ENCODE results near the gene CLPSL2. TPM values are rescaled to one million over a fixed set of nuclear protein-coding genes. Genes with fewer than 3 reads are reported as not detected.
A peak's percentile ranks its signal among the peaks of the same experiment; 100 is the strongest.

The CLPSL2 gene
- total and polyA plus RNA-seq, 10 of the 15 experiments (the other 5 are each of a cell fraction or from before 2014, with no cell fraction given): 0.32 to 1.3 TPM; not detected in 8

DNA sequence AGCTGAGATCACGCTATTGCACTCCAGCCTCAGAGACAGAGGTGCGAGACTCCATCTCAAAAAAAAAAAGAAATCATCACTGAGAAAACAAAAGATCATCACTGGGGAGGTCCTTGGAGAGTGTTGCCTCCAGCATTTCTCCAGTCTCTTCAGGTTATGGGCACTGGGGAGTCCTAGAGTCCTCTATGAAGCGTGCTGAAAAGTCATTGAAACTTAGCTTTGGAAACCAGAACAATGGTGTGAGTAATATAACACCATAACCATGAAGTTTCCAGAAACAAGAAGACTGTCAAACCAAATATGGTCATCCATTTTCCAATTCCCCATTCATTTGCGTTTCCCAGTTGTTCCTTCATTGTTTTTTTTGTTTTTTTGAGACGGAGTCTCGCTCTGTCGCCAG is 25.8 kb upstream of the CLPSL2 start:
- Histone ChIP-seq H2AFZ (ENCODE audit: control insufficient read depth, low read depth, low read length) (no peak overlapping the region), H3K4me1 (ENCODE audit: control insufficient read depth, insufficient read depth, low read length) (no peaks in the 10 kb centered on the region), H3K79me2 (ENCODE audit: control insufficient read depth, insufficient read depth, low read length) (no peaks in the 10 kb centered on the region), H3K36me3 (ENCODE audit: control insufficient read depth in 2 of 2, insufficient read depth in 2 of 2, low read length in 1 of 2) (no peaks in the 10 kb centered on the region), H3K27ac (ENCODE audit: control insufficient read depth, insufficient read depth) (no peak overlapping the region), H3K9ac (ENCODE audit: control insufficient read depth, insufficient read depth, low read length) (no peak overlapping the region), H3K9me3 (replicated peaks; ENCODE audit: control insufficient read depth, insufficient read depth, low read length) (peaks cover 2% of the 10 kb centered on the region; the same call in 2 of the 3 replicates), H3K27me3 (replicated peaks in 1 of 2; ENCODE audit: control insufficient read depth in 2 of 2, insufficient read depth in 2 of 2, low read length in 1 of 2) (no peaks in the 10 kb centered on the region), H4K20me1 (ENCODE audit: control insufficient read depth, insufficient read depth) (no peaks in the 10 kb centered on the region), H3K4me2 (ENCODE audit: control insufficient read depth, insufficient read depth) (no peak overlapping the region), H3K4me3 (no peak overlapping the region)
- in situ Hi-C loops (cut with MboI): no loop called here
- ATAC-seq (no peak), DNase-seq (ENCODE audit: low read depth, low spot score) (no peak), FAIRE-seq (no peak)
- RAD21 ChIA-PET (ENCODE audit: unreplicated experiment): no interaction called here
- TF ChIP-seq SRF (IDR thresholded peaks at IDR 0.05; ENCODE audit: low read depth in 2 of 2, low read length in 2 of 2) (0 out of 4 replicates have a peak, but pooled peaks of 1 of the 2 experiments have one; percentile 57), NR2F1 (conservative IDR thresholded peaks at IDR 0.05) (no peak)
- 59% methylated on average over 7 of the region's 7 CpGs for WGBS (ENCODE audit: insufficient coverage, insufficient replicate concordance, low lambda C conversion rate, missing lambda C conversion rate)
- intact Hi-C loops (cut with micrococcal nuclease; ENCODE audit: unreplicated experiment): no loop called here
- CTCF ChIA-PET: interaction anchor here (1.0 kb wide), 1 partner anchor 9 kb away, joined by 4 read pairs; no protein-coding TSS in a partner anchor
- no TSS peak for BruUV-seq (replicated peaks)
- POLR2A ChIA-PET: no interaction called here
- SMC1A ChIA-PET (ENCODE audit: uncharacterized antibody, unreplicated experiment): interaction anchor here (1.1 kb wide), 1 partner anchor 10 kb away, joined by 3 read pairs; no protein-coding TSS in a partner anchor

DNA sequence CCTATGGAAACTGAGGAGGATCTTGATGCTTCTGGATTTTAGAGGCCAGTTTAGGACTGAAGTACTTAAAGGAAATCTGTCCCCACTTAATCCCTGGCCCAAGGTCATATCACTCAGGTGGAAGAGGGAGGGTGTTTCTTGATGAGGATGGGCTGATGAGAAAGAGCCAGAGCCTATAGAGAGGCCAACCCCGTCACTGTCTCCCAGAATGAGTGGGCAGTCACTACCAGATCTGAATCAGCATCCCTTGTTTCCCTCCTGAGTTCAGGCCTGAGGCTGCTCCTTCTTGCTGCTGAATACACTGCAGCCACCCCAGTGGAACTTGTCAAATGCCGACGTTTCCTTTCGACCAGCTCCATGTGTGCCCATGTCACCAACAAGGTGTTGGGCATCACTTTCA is 24.8 kb upstream of the CLPSL2 start:
- DNase-seq (ENCODE audit: low read depth, low spot score) (no peak), ATAC-seq (peak; percentile 49; the same call in 1 of the 3 replicates), FAIRE-seq (no peak)
- RAD21 ChIA-PET (ENCODE audit: unreplicated experiment): no interaction called here
- in situ Hi-C loops (cut with MboI): no loop called here
- Histone ChIP-seq H3K27me3 (replicated peaks in 1 of 2; ENCODE audit: control insufficient read depth in 2 of 2, insufficient read depth in 2 of 2, low read length in 1 of 2) (no peaks in the 10 kb centered on the region), H3K9me3 (replicated peaks; ENCODE audit: control insufficient read depth, insufficient read depth, low read length) (peaks cover 2% of the 10 kb centered on the region; the same call in 2 of the 3 replicates), H3K4me3 (no peak overlapping the region), H3K4me1 (ENCODE audit: control insufficient read depth, insufficient read depth, low read length) (no peaks in the 10 kb centered on the region), H2AFZ (ENCODE audit: control insufficient read depth, low read depth, low read length) (no peak overlapping the region), H3K9ac (ENCODE audit: control insufficient read depth, insufficient read depth, low read length) (no peak overlapping the region), H4K20me1 (ENCODE audit: control insufficient read depth, insufficient read depth) (no peaks in the 10 kb centered on the region), H3K36me3 (ENCODE audit: control insufficient read depth in 2 of 2, insufficient read depth in 2 of 2, low read length in 1 of 2) (no peaks in the 10 kb centered on the region), H3K4me2 (ENCODE audit: control insufficient read depth, insufficient read depth) (no peak overlapping the region), H3K27ac (ENCODE audit: control insufficient read depth, insufficient read depth) (no peak overlapping the region), H3K79me2 (ENCODE audit: control insufficient read depth, insufficient read depth, low read length) (no peaks in the 10 kb centered on the region)
- WGBS (ENCODE audit: insufficient coverage, insufficient replicate concordance, low lambda C conversion rate, missing lambda C conversion rate): 31% methylated on average over 4 of the region's 4 CpGs
- SMC1A ChIA-PET (ENCODE audit: uncharacterized antibody, unreplicated experiment): no interaction called here
- intact Hi-C loops (cut with micrococcal nuclease; ENCODE audit: unreplicated experiment): no loop called here
- no TSS peak for BruUV-seq (replicated peaks)
- POLR2A ChIA-PET: no interaction called here
- no peak for TF ChIP-seq MYC (IDR thresholded peaks at IDR 0.05; ENCODE audit: insufficient read depth, insufficient read length, insufficient replicate concordance, low read length, severe bottlenecking)
- no peak for TF ChIP-seq RB1 (IDR thresholded peaks at IDR 0.05; ENCODE audit: borderline replicate concordance)
- TF ChIP-seq ATF7 (IDR thresholded peaks at IDR 0.05; ENCODE audit: low read depth): no peak
- no peak for TF ChIP-seq USF1 (IDR thresholded peaks at IDR 0.05; ENCODE audit: borderline replicate concordance, extremely low read length, insufficient read depth, low read depth, low read length)
- no peak for TF ChIP-seq MXI1 (IDR thresholded peaks at IDR 0.05; ENCODE audit: low read depth, low read length)
- no peak for TF ChIP-seq SIX5 (IDR thresholded peaks at IDR 0.05; ENCODE audit: low read depth, low read length, severe bottlenecking)
- TF ChIP-seq BCL11A (IDR thresholded peaks at IDR 0.05; ENCODE audit: low read depth, low read length): no peak
- TF ChIP-seq JUNB (IDR thresholded peaks at IDR 0.05): no peak
- TF ChIP-seq ZNF622 (IDR thresholded peaks at IDR 0.05): no peak
- TF ChIP-seq STAT3 (IDR thresholded peaks at IDR 0.05; ENCODE audit: low read depth, low read length): no peak
- no peak for TF ChIP-seq MEF2A (IDR thresholded peaks at IDR 0.05; ENCODE audit: insufficient read depth, low read depth, low read length)
- no peak for TF ChIP-seq ZNF207 (IDR thresholded peaks at IDR 0.05; ENCODE audit: borderline replicate concordance)
- TF ChIP-seq BACH1 (IDR thresholded peaks at IDR 0.05; ENCODE audit: borderline replicate concordance): no peak
- TF ChIP-seq LARP7 (IDR thresholded peaks at IDR 0.05): no peak
- CTCF ChIA-PET: interaction anchor here (0.8 kb wide), 1 partner anchor 15 kb away, joined by 3 read pairs; the partner anchor contains the start of gene ARMC12
